ENCODE data around the gene KRTAP10-12. TPM values are rescaled to one million over a fixed set of nuclear protein-coding genes. Genes with fewer than 3 reads are reported as not detected.
"Not testable (repeated sequence)": the region's sequence is repeated elsewhere in the genome, so short reads cannot be mapped to it uniquely, and the experiment has no call there.

The KRTAP10-12 gene
- total RNA-seq, 1 experiment from 2014 or later, result not detected

DNA sequence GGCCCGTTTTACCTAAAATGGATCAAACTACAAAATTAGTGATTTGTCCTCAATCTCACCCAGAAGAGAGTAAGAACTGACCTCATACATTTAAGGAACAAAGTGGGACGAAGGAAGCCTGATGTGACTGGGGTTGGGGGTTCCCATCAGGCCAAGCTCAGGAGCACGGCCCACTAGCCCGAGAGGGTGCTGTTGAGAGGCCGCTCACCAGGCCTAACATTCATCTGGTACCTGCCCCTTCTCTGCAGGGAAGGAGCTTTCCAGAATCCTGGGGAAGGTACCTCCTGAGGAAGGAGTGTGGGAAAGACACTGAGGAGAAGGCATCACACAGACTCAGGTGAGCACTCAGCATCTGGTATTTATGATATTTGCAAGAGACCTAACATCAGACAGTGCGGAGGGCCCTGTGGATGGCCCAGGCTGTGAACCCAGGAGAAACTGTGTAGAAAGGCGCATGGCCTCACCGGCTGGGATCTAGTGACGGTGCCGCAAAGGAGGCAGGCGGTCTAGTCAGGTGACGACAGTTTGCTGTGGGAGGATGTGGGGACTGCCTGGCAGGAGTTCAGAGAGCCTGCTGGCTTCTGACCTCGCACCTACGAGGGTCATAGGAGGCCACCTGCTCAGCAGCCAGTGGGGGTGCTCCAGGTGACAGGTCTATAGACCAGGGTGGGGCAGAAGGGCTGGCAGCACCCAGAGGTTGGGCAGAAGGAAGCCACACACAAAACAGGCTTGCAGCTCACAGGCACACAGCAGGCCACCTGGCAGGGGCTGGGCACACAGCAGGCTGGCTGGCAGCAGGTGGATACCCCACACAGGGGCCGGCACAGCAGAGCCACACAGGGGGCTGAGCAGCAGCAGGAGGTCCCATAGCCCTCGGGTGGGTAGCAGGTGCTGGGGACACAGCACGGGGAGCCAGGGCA, 43.1 kb upstream of the KRTAP10-12 start:
- Histone ChIP-seq H3K4me3 (ENCODE audit: low read length) (no peak overlapping the region), H3K9me2 (replicated peaks; ENCODE audit: insufficient read depth, low read length) (no peaks in the 10 kb centered on the region), H3K4me2 (ENCODE audit: low read depth, low read length, poor library complexity, severe bottlenecking) (no peak overlapping the region), H3K9me3 (ENCODE audit: low read length) (no peaks in the 10 kb centered on the region), H3K79me2 (ENCODE audit: low read length) (no peaks in the 10 kb centered on the region), H3K27ac (ENCODE audit: low read length) (no peak overlapping the region), H3K27me3 (ENCODE audit: low read length) (no peaks in the 10 kb centered on the region), H3K36me3 (ENCODE audit: insufficient read depth, low read length) (no peaks in the 10 kb centered on the region), H3K9ac (ENCODE audit: low read length) (no peak overlapping the region), H3K4me1 (ENCODE audit: low read length) (no peaks in the 10 kb centered on the region), H4K20me1 (ENCODE audit: insufficient read depth, low read depth, low read length) (no peaks in the 10 kb centered on the region), H2AFZ (ENCODE audit: low read length) (no peak overlapping the region)
- no peak for DNase-seq

DNA sequence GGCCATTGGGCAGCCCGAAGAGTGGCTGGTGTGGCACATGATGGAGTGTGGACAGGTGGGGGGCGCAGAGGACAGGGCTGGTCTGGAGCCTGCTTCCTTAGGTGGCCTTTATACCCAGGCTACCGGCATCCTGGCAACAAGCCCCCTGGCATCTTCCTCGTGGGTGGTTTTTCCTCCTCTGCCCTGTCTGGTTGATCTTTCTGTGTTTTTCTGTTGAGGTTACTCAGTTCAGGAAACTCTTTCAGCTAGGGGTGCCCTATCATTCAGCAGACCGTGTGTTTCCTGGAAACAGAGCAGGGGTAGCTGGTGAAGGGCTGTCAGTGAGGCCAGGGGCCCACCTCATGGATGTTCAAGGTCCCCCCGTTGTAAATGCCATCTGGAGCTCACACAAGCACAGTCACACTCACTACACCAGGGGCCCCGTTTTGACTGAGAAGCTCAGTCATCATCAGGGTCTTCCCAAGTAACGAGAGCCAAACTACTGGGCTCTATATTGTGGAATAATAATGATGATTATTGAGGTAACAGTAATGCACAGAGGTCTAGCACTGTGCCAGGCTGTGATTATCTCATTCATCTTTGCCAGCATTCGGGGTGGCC, 42.3 kb upstream of the KRTAP10-12 start, which contains the start of gene KRTAP12-4:
TSS of gene KRTAP12-4 (minus strand) at position 84 of the 600 bp plus-strand sequence. CDS start at position 39, 45 bp downstream.
- H3K9ac ChIP-seq (ENCODE audit: low read length), result no peak within 1 kb of the TSS
- H4K20me1 ChIP-seq (ENCODE audit: insufficient read depth, low read depth, low read length), result no peaks in the 10 kb centered on the region
- no peak for DNase-seq
- H3K9me3 ChIP-seq (ENCODE audit: low read length), result no peaks in the 10 kb centered on the region
- H3K27ac ChIP-seq (ENCODE audit: low read length), result no peak within 1 kb of the TSS
- no peaks in the 10 kb centered on the region for H3K36me3 ChIP-seq (ENCODE audit: insufficient read depth, low read length)
- H3K79me2 ChIP-seq (ENCODE audit: low read length), result no peaks in the 10 kb centered on the region
- no peaks in the 10 kb centered on the region for H3K27me3 ChIP-seq (ENCODE audit: low read length)
- no peak within 1 kb of the TSS for H2AFZ ChIP-seq (ENCODE audit: low read length)
- H3K4me1 ChIP-seq (ENCODE audit: low read length), result no peaks in the 10 kb centered on the region
- H3K4me2 ChIP-seq (ENCODE audit: low read depth, low read length, poor library complexity, severe bottlenecking), result no peak within 1 kb of the TSS
- no peak within 1 kb of the TSS for H3K4me3 ChIP-seq (ENCODE audit: low read length)
- no peaks in the 10 kb centered on the region for H3K9me2 ChIP-seq (replicated peaks; ENCODE audit: insufficient read depth, low read length)

DNA sequence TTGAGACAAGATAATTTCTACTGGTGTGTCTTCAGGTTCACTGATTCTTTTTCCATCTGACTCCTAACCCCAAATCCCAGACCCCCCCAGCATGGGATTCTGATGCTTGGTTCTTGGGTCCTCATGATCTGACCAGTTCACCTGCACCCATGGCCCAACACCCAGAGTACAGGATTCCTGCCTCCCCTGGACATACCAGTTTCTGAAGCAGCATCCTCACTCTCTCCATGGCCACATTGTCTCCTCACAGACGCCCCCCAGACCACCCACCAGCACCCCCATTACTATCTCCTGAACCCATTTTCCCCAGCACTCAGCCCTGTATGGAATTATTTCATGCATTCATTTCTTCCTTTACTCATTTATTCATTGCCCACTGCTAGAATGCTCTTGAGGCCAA, 40.1 kb upstream of the KRTAP10-12 start:
- H3K9ac ChIP-seq (ENCODE audit: low read length), result no peak overlapping the region
- no peaks in the 10 kb centered on the region for H4K20me1 ChIP-seq (ENCODE audit: insufficient read depth, low read depth, low read length)
- no peaks in the 10 kb centered on the region for H3K27me3 ChIP-seq (ENCODE audit: low read length)
- DNase-seq, result no peak
- no peak overlapping the region for H3K4me3 ChIP-seq (ENCODE audit: low read length)
- H3K4me1 ChIP-seq (ENCODE audit: low read length), result no peaks in the 10 kb centered on the region
- H3K36me3 ChIP-seq (ENCODE audit: insufficient read depth, low read length), result no peaks in the 10 kb centered on the region
- no peaks in the 10 kb centered on the region for H3K9me2 ChIP-seq (replicated peaks; ENCODE audit: insufficient read depth, low read length)
- no peak overlapping the region for H3K27ac ChIP-seq (ENCODE audit: low read length)
- H3K79me2 ChIP-seq (ENCODE audit: low read length), result no peaks in the 10 kb centered on the region
- H3K4me2 ChIP-seq (ENCODE audit: low read depth, low read length, poor library complexity, severe bottlenecking), result no peak overlapping the region
- H3K9me3 ChIP-seq (ENCODE audit: low read length), result no peaks in the 10 kb centered on the region
- H2AFZ ChIP-seq (ENCODE audit: low read length), result no peak overlapping the region

DNA sequence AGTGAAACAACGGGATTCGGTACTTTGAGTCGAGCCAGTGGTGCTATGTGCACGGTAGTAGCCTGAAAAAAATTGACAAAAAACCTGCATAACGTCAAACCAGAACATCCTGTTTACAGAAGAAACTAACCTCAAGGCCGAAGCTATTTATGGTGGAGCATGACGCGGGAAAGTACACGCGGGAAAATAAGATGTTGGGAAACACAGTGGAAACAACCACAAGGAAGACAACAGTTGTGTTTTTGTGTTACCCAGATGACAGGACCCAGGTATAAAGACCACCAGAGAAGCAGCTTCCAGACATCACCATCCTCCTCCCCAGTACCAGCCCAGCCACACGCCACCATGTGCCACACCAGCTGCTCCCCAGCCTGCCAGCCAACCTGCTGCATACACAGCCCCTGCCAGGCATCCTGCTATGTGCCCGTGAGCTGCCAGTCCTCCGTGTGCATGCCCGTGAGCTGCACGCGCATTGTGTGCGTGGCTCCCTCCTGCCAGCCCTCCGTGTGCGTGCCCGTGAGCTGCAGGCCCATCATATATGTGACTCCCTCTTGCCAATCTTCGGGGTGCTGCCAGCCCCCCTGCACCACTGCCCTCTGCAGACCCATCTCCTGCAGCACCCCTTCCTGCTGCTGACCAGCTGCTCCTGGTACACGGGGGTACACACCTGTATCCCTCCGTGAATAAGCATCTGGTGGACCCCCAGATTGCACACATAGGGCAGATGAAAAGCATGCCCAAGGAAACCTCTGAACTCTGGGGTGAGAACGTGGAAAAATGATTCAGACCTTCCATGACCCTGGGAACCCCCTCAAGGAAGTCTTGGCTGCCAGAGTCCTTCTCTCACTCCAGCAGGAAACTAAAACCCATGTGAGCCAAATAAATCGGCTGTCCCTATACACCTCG, 39.1 kb upstream of the KRTAP10-12 start, which contains the start of gene KRTAP12-3:
TSS of gene KRTAP12-3 (plus strand) at position 298 of the 906 bp plus-strand sequence. CDS start at position 346, 48 bp downstream.
- H3K27ac ChIP-seq (ENCODE audit: low read length), result no peak within 1 kb of the TSS
- no peaks in the 10 kb centered on the region for H3K79me2 ChIP-seq (ENCODE audit: low read length)
- H3K9me3 ChIP-seq (ENCODE audit: low read length), result no peaks in the 10 kb centered on the region
- no peak within 1 kb of the TSS for H3K9ac ChIP-seq (ENCODE audit: low read length)
- no peaks in the 10 kb centered on the region for H3K36me3 ChIP-seq (ENCODE audit: insufficient read depth, low read length)
- H3K27me3 ChIP-seq (ENCODE audit: low read length), result no peaks in the 10 kb centered on the region
- no peak within 1 kb of the TSS for H2AFZ ChIP-seq (ENCODE audit: low read length)
- no peak for DNase-seq
- H3K9me2 ChIP-seq (replicated peaks; ENCODE audit: insufficient read depth, low read length), result no peaks in the 10 kb centered on the region
- no peak within 1 kb of the TSS for H3K4me3 ChIP-seq (ENCODE audit: low read length)
- no peaks in the 10 kb centered on the region for H4K20me1 ChIP-seq (ENCODE audit: insufficient read depth, low read depth, low read length)
- no peak within 1 kb of the TSS for H3K4me2 ChIP-seq (ENCODE audit: low read depth, low read length, poor library complexity, severe bottlenecking)
- no peaks in the 10 kb centered on the region for H3K4me1 ChIP-seq (ENCODE audit: low read length)

DNA sequence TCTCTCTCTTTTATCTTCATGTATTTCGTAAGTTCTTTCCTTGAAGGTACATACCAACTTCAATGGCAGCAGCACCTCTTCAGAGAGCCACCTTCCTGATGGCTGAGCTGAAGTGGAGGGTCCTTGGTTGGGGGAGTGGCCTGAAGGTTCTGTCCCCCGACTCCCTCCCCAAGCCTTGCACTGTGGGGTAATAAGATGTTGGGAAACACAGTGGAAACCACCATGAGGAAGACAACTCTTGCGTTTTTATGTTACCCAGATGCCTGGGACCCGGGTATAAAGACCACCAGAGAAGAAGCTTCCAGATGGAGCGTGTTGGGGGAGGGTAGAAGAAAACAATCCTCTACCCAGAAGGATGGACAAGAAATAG, 38.4 kb upstream of the KRTAP10-12 start:
- no peak overlapping the region for H3K4me2 ChIP-seq (ENCODE audit: low read depth, low read length, poor library complexity, severe bottlenecking)
- no peaks in the 10 kb centered on the region for H3K36me3 ChIP-seq (ENCODE audit: insufficient read depth, low read length)
- no peaks in the 10 kb centered on the region for H3K4me1 ChIP-seq (ENCODE audit: low read length)
- no peaks in the 10 kb centered on the region for H3K9me2 ChIP-seq (replicated peaks; ENCODE audit: insufficient read depth, low read length)
- no peaks in the 10 kb centered on the region for H3K27me3 ChIP-seq (ENCODE audit: low read length)
- H3K27ac ChIP-seq (ENCODE audit: low read length), result no peak overlapping the region
- no peaks in the 10 kb centered on the region for H4K20me1 ChIP-seq (ENCODE audit: insufficient read depth, low read depth, low read length)
- H3K79me2 ChIP-seq (ENCODE audit: low read length), result no peaks in the 10 kb centered on the region
- no peak for DNase-seq
- H3K4me3 ChIP-seq (ENCODE audit: low read length), result no peak overlapping the region
- H2AFZ ChIP-seq (ENCODE audit: low read length), result no peak overlapping the region
- H3K9me3 ChIP-seq (ENCODE audit: low read length), result 0 out of 2 replicates have a peak, but pooled peaks cover 4% of the 10 kb centered on the region
- H3K9ac ChIP-seq (ENCODE audit: low read length), result no peak overlapping the region

DNA sequence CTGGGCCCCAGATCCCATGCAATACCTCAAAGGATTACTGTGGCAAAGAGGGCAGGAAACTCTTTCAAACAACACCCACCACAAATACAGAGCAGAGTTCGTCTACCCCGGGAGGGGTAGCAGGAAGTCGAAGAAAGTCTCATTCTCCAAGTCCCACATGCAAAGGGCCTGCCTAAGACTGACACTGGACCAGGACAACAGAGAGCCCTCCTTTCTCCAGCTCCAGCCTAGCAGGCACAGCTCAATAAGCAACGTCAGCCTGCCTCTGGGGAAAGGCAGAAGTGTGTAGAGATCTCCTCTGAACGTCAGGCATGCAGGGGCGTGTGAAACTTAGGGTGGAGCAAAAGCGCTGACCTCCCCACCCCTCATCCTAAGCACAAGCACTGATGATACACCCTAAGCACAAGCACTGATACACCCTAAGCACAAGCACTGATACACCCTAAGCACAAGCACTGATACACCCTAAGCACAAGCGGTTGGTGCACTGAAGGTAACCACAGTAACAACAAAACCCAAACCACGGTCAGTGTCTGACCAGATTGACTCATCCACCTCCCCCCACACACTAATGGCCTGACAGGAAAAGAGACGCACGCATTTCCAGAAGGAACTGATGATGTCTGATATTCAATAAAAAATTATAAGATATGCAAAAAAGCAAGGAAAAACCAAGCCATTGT, 37.9 kb upstream of the KRTAP10-12 start:
- DNase-seq, result no peak
- no peaks in the 10 kb centered on the region for H3K79me2 ChIP-seq (ENCODE audit: low read length)
- H3K9me2 ChIP-seq (replicated peaks; ENCODE audit: insufficient read depth, low read length), result no peaks in the 10 kb centered on the region
- no peaks in the 10 kb centered on the region for H4K20me1 ChIP-seq (ENCODE audit: insufficient read depth, low read depth, low read length)
- H3K9ac ChIP-seq (ENCODE audit: low read length), result no peak overlapping the region
- H3K4me3 ChIP-seq (ENCODE audit: low read length), result no peak overlapping the region
- H3K27me3 ChIP-seq (ENCODE audit: low read length), result no peaks in the 10 kb centered on the region
- H3K9me3 ChIP-seq (ENCODE audit: low read length), result peaks cover 8% of the 10 kb centered on the region; the same call in 1 of the 2 replicates
- H3K4me1 ChIP-seq (ENCODE audit: low read length), result no peaks in the 10 kb centered on the region
- no peaks in the 10 kb centered on the region for H3K36me3 ChIP-seq (ENCODE audit: insufficient read depth, low read length)
- H3K27ac ChIP-seq (ENCODE audit: low read length), result no peak overlapping the region
- H2AFZ ChIP-seq (ENCODE audit: low read length), result no peak overlapping the region
- no peak overlapping the region for H3K4me2 ChIP-seq (ENCODE audit: low read depth, low read length, poor library complexity, severe bottlenecking)

DNA sequence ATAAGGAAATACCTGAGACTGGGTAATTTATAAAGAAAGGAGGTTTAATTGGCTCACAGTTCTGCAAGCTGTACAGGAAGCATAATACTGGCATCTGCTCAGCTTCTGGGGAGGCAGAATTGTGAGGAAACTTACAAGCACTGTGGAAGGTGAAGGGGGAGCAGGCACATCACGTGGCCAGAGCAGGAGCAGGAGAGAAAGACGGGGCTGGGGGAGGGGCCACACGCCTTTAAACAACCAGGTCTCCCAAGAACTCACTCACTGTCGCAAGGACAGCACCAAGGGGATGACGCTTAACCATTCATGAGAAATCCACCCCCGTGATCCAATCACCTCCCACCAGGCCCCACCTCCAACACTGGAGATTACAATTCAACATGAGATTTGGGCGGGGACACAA, 35.4 kb upstream of the KRTAP10-12 start:
- not testable (repeated sequence) for H3K4me2 ChIP-seq (ENCODE audit: low read depth, low read length, poor library complexity, severe bottlenecking); H3K9me2 ChIP-seq (replicated peaks; ENCODE audit: insufficient read depth, low read length); H3K4me1 ChIP-seq (ENCODE audit: low read length); H3K27ac ChIP-seq (ENCODE audit: low read length); H3K9me3 ChIP-seq (ENCODE audit: low read length); H3K4me3 ChIP-seq (ENCODE audit: low read length); H3K27me3 ChIP-seq (ENCODE audit: low read length); H3K36me3 ChIP-seq (ENCODE audit: insufficient read depth, low read length); H4K20me1 ChIP-seq (ENCODE audit: insufficient read depth, low read depth, low read length); H3K9ac ChIP-seq (ENCODE audit: low read length); DNase-seq; H3K79me2 ChIP-seq (ENCODE audit: low read length); H2AFZ ChIP-seq (ENCODE audit: low read length)
